A673 (cell line): ENCODE results near the gene RAP1GAP2. TPM values are rescaled to one million over a fixed set of nuclear protein-coding genes. Genes with fewer than 3 reads are reported as not detected.
"Not testable (repeated sequence)": the region's sequence is repeated elsewhere in the genome, so short reads cannot be mapped to it uniquely, and the experiment has no call there.

ENCODE experiments used
- BruUV-seq: library from RNA; stranded (reverse); fragments of 400-500 nt; replicated peaks from 2 replicates; lab custom pipeline; 2021; lab: Mats Ljungman, UMichigan
- CTCF ChIA-PET: fragments of 300-600 bp; sonication (Branson Sonifier 250); formaldehyde crosslinking; loops from one replicate; lab custom pipeline; 2022; ENCODE audit warnings: antibody characterized with exemption; lab: Charles Lee
- POLR2A ChIA-PET: fragments of 300-600 bp; sonication (Branson Sonifier 250); formaldehyde crosslinking; loops from one replicate; lab custom pipeline; 2022; ENCODE audit warnings: antibody characterized with exemption; ENCODE audit not compliant: low non-redundant PET; lab: Charles Lee
- DNase-seq: peaks from one replicate; pipeline ENCODE4 v3.0.0-alpha.2; 2015; ENCODE audit warnings: low spot score
- H3K27ac ChIP-seq: fragments of 200-600 bp; sonication (generic); 2 replicates; pipeline ENCODE4 v1.5.1; 2016; ENCODE audit warnings: mixed run types, low read depth, mild to moderate bottlenecking, mixed read lengths, antibody characterized with exemption, low read length; ENCODE audit not compliant: poor library complexity, severe bottlenecking
- H3K27me3 ChIP-seq: fragments of 200-600 bp; sonication (generic); replicated peaks from 2 replicates; pipeline ENCODE4 v1.6.1; 2017; ENCODE audit warnings: mixed run types, low read depth, mild to moderate bottlenecking, mixed read lengths, antibody characterized with exemption, low read length; ENCODE audit not compliant: insufficient read depth, poor library complexity
- H3K36me3 ChIP-seq: fragments of 200-600 bp; sonication (generic); 2 replicates; pipeline ENCODE4 v1.6.1; 2016; ENCODE audit warnings: mixed run types, mild to moderate bottlenecking, mixed read lengths, antibody characterized with exemption, low read length; ENCODE audit not compliant: insufficient read depth, poor library complexity, severe bottlenecking
- H3K4me1 ChIP-seq: fragments of 200-600 bp; sonication (generic); 2 replicates; pipeline ENCODE4 v1.6.1; 2017; ENCODE audit warnings: mixed run types, mild to moderate bottlenecking, mixed read lengths, antibody characterized with exemption, low read length; ENCODE audit not compliant: insufficient read depth, poor library complexity, severe bottlenecking
- H3K4me3 ChIP-seq: fragments of 200-600 bp; sonication (generic); 2 replicates; pipeline ENCODE4 v1.5.1; 2016; ENCODE audit warnings: low read depth, mixed run types, mild to moderate bottlenecking, mixed read lengths, low read length; ENCODE audit not compliant: poor library complexity, severe bottlenecking
- H3K9me3 ChIP-seq: fragments of 200-600 bp; sonication (generic); 2 replicates; pipeline ENCODE4 v1.6.1; 2016; ENCODE audit warnings: mixed run types, low read depth, mild to moderate bottlenecking, mixed read lengths, antibody characterized with exemption, low read length; ENCODE audit not compliant: poor library complexity, severe bottlenecking
- EZH2 ChIP-seq: fragments of 200-600 bp; sonication (generic); IDR thresholded peaks from 2 replicates; pipeline ENCODE4 v1.6.1; 2017; ENCODE audit warnings: borderline replicate concordance, low read depth, mild to moderate bottlenecking, mixed read lengths, antibody characterized with exemption, low read length; ENCODE audit not compliant: poor library complexity, severe bottlenecking
- intact Hi-C: fragments of 100-400 bp; cut with micrococcal nuclease; formaldehyde crosslinking; loops from one replicate; pipeline ENCODE4 v1.10.0; 2022; ENCODE audit not compliant: unreplicated experiment
- total RNA-seq: library from RNA; stranded (reverse); gene quantifications from 2 replicates; pipeline ENCODE4 v1.2.3, GENCODE V29; 2021
- TF ChIP-seq, protein P1 (sequence below): fragments of 300-800, 200-600 bp; sonication (generic); conservative IDR thresholded peaks from 2 replicates; pipeline ENCODE4 v1.5.1; 2017; ENCODE audit warnings: low read depth, mild to moderate bottlenecking, antibody characterized with exemption, low read length, moderate library complexity, mixed read lengths

RAP1GAP2 gene
- total RNA-seq, 1 experiment from 2014 or later = 0.06 TPM

DNA sequence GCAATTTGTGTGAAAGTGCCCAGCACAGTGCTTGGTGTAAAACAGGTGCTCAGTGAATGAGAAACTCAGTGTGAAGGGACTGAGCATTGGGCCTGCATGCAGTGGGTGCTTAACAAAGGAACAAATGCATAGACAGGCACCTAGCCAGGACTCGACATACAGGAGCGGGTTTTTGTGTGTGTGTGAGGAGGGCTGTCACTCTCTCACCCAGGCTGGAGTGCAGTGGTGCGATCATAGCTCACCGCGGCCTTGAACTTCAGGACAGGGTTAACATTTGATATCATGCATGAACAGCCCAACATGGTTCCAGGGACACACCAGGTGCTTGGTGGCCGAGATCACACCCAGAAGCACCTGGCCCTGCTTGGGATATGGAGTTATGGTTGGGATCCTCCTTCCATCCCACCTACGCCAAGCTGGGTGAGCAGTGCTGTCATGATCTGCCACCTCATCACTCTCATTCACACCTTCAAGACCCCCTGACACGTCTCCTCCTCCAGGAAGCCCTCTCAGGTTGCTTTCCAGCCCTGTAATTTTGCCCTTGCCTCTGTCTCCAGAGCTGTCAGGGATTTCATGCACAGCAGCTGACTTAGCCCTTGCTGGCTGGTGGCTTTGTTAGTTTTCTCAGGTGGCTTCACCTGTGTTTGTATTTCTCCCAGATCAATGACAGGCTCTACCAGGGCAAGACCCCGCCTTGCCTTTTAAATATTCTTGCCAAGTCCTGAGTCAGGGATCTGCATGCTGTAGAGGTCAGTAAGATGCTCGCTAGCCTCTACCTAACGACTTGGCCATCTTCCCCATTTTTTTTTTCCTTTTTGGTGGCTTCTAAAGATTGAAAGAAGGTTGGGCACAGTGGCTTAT is 200.8 kb downstream of the RAP1GAP2 start:
- POLR2A ChIA-PET = no interaction called here

DNA sequence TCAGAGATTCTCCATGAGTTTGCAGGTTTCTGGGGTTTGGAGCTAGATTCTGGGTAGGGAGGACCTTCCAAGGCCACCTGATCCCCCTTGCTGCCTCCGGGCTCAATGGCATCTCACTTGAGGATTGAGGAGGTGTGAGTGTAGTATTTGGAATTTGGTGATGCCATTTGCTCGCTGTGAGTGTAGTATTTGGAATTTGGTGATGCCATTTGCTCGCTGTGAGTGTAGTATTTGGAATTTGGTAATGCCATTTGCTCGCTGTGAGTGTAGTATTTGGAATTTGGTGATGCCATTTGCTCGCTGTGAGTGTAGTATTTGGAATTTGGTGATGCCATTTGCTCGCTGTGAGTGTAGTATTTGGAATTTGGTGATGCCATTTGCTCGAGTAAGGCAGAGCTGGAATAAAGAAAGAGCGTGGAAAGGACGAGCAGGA is 202.2 kb downstream of the RAP1GAP2 start:
- H3K4me1 ChIP-seq, H3K9me3 ChIP-seq, H3K4me3 ChIP-seq, H3K36me3 ChIP-seq, POLR2A ChIA-PET, H3K27me3 ChIP-seq, intact Hi-C loops, CTCF ChIA-PET, DNase-seq, H3K27ac ChIP-seq, BruUV-seq: not testable (repeated sequence)

More for the DNA sequence above, 200.8 kb downstream of the RAP1GAP2 start:
- TF ChIP-seq, protein P1, sequence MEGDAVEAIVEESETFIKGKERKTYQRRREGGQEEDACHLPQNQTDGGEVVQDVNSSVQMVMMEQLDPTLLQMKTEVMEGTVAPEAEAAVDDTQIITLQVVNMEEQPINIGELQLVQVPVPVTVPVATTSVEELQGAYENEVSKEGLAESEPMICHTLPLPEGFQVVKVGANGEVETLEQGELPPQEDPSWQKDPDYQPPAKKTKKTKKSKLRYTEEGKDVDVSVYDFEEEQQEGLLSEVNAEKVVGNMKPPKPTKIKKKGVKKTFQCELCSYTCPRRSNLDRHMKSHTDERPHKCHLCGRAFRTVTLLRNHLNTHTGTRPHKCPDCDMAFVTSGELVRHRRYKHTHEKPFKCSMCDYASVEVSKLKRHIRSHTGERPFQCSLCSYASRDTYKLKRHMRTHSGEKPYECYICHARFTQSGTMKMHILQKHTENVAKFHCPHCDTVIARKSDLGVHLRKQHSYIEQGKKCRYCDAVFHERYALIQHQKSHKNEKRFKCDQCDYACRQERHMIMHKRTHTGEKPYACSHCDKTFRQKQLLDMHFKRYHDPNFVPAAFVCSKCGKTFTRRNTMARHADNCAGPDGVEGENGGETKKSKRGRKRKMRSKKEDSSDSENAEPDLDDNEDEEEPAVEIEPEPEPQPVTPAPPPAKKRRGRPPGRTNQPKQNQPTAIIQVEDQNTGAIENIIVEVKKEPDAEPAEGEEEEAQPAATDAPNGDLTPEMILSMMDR = no peak
- no peak for TF ChIP-seq EZH2
- no peaks in the 10 kb centered on the region for H3K27me3 ChIP-seq
- no peaks in the 10 kb centered on the region for H3K36me3 ChIP-seq
- H3K9me3 ChIP-seq = no peaks in the 10 kb centered on the region
- no peak overlapping the region for H3K27ac ChIP-seq
- H3K4me3 ChIP-seq = no peak overlapping the region
- intact Hi-C loops = no loop called here
- BruUV-seq = no TSS peak
- no peaks in the 10 kb centered on the region for H3K4me1 ChIP-seq
- CTCF ChIA-PET = no interaction called here
- DNase-seq = no peak

DNA sequence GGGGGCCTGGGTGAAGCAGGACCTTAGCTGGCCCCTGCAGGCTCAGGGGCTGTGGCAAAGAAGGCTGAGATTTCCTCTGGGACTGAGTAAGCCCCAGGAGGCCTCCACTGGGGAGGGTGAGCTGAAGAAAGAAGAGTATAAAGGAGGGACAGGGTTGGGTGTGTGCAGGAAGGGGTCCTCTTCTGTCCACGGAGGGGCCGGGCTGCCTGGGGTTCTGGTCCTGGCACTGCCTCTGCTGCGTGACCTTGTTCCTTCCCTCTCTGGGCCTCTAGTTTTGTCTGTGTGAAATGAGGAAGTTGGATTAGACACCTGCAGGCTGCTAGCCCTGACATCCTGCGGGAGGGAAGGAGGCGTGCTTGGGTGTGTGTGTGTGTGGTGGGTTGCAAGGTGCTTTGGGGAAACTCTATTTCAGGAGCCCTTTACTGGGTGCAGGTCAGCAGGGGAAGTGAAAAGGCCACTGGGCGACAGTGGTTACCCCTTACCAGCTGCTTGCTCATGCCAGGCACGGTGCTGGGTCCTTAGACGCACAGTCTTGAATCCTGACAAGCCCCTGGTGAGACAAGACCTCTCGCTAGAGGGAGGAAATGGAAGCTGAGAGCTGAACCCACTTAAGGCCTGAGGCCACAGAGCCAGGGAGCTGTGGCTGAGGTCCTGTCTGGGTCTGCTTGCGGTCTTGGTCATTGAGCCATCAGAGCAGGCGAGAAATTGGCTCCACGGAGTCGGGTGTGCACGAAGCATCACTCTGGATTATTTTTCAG is 206.5 kb downstream of the RAP1GAP2 start:
- no peak for DNase-seq
- Histone ChIP-seq H3K27ac (no peak overlapping the region), H3K27me3 (no peaks in the 10 kb centered on the region), H3K36me3 (no peaks in the 10 kb centered on the region), H3K4me1 (peaks cover 10% of the 10 kb centered on the region), H3K9me3 (no peaks in the 10 kb centered on the region), H3K4me3 (no peak overlapping the region)
- ChIA-PET CTCF (no interaction called here), POLR2A (no interaction called here)
- BruUV-seq = no TSS peak
- intact Hi-C loops = no loop called here
- TF ChIP-seq, protein P1 = no peak
- TF ChIP-seq EZH2 = no peak
